Chondrocyte (in vitro differentiated cells): ENCODE results near the gene S100A4. TPM values are rescaled to one million over a fixed set of nuclear protein-coding genes. Genes with fewer than 3 reads are reported as not detected.
A peak's percentile ranks its signal among the peaks of the same experiment; 100 is the strongest.

Experiments used
- DNase-seq: peaks from one replicate; pipeline ENCODE4 v3.0.0; 2021; ENCODE audit warnings: mixed read lengths, low spot score
- H3K27ac Mint-ChIP-seq: one replicate; pipeline ENCODE4 v1.8.0; 2021; ENCODE audit warnings: mild to moderate bottlenecking, moderate library complexity, mixed read lengths; ENCODE audit not compliant: unreplicated experiment
- H3K27me3 Mint-ChIP-seq: 2 replicates; pipeline ENCODE4 v1.8.0; 2021; ENCODE audit warnings: low read depth, mixed read lengths
- H3K36me3 Mint-ChIP-seq: 2 replicates; pipeline ENCODE4 v1.8.0; 2021; ENCODE audit warnings: low read depth, mixed read lengths
- H3K4me1 Mint-ChIP-seq: 2 replicates; pipeline ENCODE4 v1.8.0; 2021; ENCODE audit warnings: low read depth, mild to moderate bottlenecking, mixed read lengths
- H3K4me3 Mint-ChIP-seq: one replicate; pipeline ENCODE4 v1.8.0; 2021; ENCODE audit warnings: mild to moderate bottlenecking, moderate library complexity, mixed read lengths; ENCODE audit not compliant: unreplicated experiment
- H3K9me3 Mint-ChIP-seq: 2 replicates; pipeline ENCODE4 v1.8.0; 2021; ENCODE audit warnings: low read depth, mixed read lengths
- CTCF ChIP-seq: fragments of 200-600 bp; sonication (generic); IDR thresholded peaks from 2 replicates; pipeline ENCODE4 v1.5.0; 2021; ENCODE audit warnings: antibody characterized with exemption, mild to moderate bottlenecking, moderate library complexity
- total RNA-seq: library from RNA; stranded (reverse); gene quantifications from 3 replicates; pipeline ENCODE4 v1.2.1, GENCODE V29; 2021

S100A4 gene
- total RNA-seq, 1 donor from 2014 or later = 388 TPM

GRCh38 chr1:153572569-153573015 is 27.0 kb upstream of the S100A4 start:
- Mint-ChIP-seq H3K36me3 (no peaks in the 10 kb centered on the region), H3K27ac (peak overlapping the region; percentile 72), H3K4me1 (peaks cover 35% of the 10 kb centered on the region), H3K9me3 (no peaks in the 10 kb centered on the region), H3K4me3 (no peak overlapping the region), H3K27me3 (no peaks in the 10 kb centered on the region)
- peak; percentile 97 for TF ChIP-seq CTCF
- DNase-seq = no peak

GRCh38 chr1:153571706-153572105 is 26.1 kb upstream of the S100A4 start:
- Mint-ChIP-seq H3K36me3 (no peaks in the 10 kb centered on the region), H3K27me3 (no peaks in the 10 kb centered on the region), H3K9me3 (no peaks in the 10 kb centered on the region), H3K4me3 (no peak overlapping the region), H3K27ac (peak overlapping the region; percentile 72), H3K4me1 (peaks cover 41% of the 10 kb centered on the region)
- TF ChIP-seq CTCF = no peak
- no peak for DNase-seq

GRCh38 chr1:153570874-153571273 is 25.3 kb upstream of the S100A4 start:
- H3K9me3 Mint-ChIP-seq = no peaks in the 10 kb centered on the region
- peak overlapping the region; percentile 13 for H3K27ac Mint-ChIP-seq
- H3K36me3 Mint-ChIP-seq = no peaks in the 10 kb centered on the region
- no peak overlapping the region for H3K4me3 Mint-ChIP-seq
- DNase-seq = no peak
- H3K4me1 Mint-ChIP-seq = peaks cover 49% of the 10 kb centered on the region
- no peaks in the 10 kb centered on the region for H3K27me3 Mint-ChIP-seq
- TF ChIP-seq CTCF = no peak

- no peak for DNase-seq
- H3K4me1 Mint-ChIP-seq = peaks cover 60% of the 10 kb centered on the region
- no peaks in the 10 kb centered on the region for H3K27me3 Mint-ChIP-seq
- H3K36me3 Mint-ChIP-seq = no peaks in the 10 kb centered on the region
- no peak overlapping the region for H3K4me3 Mint-ChIP-seq
- peak overlapping the region; percentile 19 for H3K27ac Mint-ChIP-seq
- TF ChIP-seq CTCF = no peak
- no peaks in the 10 kb centered on the region for H3K9me3 Mint-ChIP-seq
Observed at GRCh38 chr1:153569465-153569864, 23.9 kb upstream of the S100A4 start.

- peak; percentile 99 for TF ChIP-seq CTCF
- DNase-seq = no peak
- H3K9me3 Mint-ChIP-seq = no peaks in the 10 kb centered on the region
- peak overlapping the region; percentile 49 for H3K4me3 Mint-ChIP-seq
- no peaks in the 10 kb centered on the region for H3K36me3 Mint-ChIP-seq
- peak overlapping the region; percentile 99 for H3K27ac Mint-ChIP-seq
- H3K4me1 Mint-ChIP-seq = peaks cover 65% of the 10 kb centered on the region
- no peaks in the 10 kb centered on the region for H3K27me3 Mint-ChIP-seq
Observed at GRCh38 chr1:153568367-153569099, 22.9 kb upstream of the S100A4 start.
